NOMO-1 (cell line): ENCODE data around the gene NUDT12.

Experiments used
- DNase-seq, 2 experiments: peaks; one replicate each; lab custom pipeline; 2025; ENCODE audit not compliant: unreplicated experiment in 2 of 2; lab: John Stamatoyannopoulos, UW

NUDT12 gene

DNA sequence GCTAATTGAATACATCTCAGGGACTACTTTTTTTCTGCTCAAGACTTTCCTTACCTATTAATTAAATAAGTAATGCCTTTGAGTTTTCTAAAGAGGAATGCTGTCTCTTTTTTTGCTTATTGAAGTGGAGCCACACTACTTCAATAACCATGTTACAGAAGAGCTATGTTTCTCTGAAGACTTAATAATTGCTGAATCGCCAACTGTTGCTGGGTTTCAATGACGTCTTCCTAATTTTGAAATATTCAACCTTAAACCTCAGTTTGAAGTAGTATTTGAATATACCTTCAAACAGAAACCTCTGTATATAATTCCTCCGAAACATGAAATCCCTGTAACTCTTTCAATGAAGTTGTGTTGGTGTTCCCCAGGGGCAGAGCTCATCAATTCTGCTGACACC lies 21.0 kb downstream of the NUDT12 start:
- no peak for DNase-seq

DNA sequence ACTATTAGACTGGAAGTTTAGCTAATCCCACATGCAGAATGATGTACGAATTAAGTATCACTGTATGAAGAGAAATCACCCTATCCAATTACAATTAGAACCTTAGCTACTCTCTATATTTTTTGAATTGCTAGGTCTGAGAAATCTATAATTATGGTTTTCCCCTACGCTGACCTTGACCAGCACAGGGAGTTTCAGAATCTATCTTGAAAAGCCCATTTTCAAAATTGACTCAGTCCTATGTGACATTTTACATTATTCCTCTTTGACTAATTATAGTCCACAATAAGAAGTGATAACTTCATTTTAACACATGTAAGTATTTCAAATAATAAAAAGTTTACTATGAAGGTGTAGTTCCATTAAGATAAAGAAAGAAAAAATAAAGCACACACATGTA lies 21.5 kb downstream of the NUDT12 start:
- DNase-seq = no peak

DNA sequence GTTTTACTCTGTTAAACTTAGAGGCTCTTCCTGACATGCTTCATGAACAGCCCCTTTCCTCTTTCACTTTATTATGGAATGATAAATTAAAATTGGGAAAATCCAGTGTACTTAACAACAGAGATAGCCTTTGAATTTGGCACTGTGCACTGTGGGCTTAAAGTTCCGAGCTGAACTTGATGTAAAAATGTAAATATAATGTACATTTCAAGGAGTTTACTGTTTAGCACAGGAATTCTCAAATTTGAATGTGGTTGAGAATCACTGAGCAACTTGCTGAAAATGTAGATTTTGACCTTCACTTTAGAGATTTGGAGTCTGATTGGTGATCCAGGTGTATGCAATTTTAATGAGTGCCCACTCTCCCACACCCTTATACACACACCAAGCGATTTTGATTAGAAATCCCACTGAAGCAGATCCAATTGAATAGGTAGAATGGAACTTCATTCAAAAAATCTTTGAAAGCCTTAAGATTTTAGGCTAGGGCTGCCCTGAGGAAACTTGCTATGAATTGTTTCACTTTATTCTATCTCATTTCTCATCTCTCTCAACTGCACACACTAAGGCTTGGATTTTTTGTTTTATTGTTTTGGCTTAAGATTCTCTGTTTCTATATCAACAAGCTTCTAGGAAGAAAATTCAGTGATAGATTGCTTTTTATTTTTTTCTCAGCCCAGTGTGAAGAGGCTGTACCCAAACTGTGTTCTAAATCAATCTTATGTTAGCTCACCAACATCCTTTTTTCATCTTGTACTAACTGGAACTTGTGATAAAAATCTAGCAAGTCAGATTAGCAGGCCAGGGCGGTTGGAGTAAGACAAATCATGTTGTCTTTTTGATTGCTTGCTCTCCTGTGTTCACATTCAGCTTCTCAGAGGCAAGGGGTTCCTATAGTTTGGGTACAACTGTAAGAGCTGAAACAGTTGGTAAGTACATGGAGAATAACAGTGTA lies 22.9 kb downstream of the NUDT12 start:
- no peak for DNase-seq

DNA sequence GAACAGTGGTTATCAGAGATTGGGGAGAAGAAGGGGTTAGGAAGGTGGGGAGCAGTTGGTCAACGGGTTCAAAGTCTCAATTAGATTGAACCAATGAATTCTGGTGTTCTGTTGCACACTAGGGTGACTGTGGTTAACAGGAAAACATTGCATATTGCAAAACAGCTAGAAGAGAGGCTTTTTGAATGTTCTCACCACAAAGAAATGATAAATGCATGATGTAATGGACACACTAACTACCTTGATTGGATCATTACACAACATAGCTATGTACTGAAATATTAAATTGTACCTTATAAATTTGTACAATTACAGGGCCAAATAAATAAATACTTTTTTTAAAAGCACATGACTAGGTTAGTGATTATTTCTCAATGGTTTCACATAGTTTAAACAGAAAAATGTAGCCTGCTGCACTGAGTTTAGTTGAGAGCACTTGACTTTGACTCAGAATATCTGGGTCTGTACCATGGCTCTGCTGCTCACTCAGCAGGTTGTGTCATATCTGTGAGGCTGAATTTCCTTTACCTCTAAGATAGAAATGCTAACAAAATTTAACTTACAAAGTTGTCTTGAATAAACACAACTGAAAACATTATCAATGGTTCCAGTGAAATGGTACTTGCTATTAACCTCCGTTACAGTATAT lies 30.4 kb downstream of the NUDT12 start:
- DNase-seq = no peak

DNA sequence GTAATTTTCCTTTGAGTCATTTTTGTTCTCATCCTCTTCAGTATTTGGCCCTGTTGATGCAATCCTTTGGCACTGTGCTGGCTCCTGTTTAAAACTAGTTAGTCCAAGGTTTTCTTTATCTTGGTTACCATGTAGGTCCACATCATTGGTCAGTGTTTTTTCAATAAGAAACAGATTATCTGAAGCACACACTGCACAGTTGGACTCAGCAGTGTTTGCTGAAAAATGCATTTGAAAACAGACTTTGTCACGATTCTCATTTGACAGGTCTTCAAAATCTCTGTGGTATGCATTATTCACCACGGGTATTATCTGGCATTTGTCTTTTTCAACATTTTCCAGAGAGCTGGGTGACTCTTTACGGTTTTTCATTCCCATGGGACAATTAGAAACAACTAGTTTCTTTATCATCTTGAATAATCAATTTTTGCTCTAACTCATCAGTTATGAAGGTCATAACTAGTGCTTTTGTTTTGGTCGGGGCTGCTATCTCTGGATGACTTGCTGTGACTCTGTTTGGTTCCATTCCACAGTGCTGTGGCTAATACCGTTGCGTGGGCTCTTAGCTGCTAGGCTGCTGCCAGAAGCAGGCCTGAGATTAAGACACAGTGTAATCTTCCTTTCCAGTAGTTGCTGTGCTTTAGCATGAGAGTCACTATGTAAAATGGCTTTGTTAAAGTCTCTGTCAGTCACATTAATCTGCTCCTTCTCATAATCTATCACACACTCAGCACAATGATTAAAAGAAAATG lies 36.2 kb downstream of the NUDT12 start:
- no peak for DNase-seq

DNA sequence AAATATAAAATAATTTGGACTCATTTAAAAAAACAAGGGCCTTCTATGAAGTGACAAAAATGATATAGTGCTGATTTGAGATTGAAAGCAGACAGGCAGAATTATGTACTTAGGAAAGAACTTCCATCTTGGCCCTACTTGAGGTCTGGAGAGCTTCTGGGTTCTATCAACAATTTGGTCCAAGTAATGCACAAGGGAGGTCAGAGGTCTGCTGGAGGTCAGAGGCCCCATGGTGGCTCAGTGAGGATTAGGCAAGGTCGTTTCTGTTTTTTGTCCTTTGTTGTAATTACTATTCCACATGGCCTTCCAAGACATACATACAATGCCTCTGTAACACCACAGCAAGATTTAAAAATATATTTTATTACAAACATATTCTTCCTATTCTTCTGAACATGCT lies 37.2 kb downstream of the NUDT12 start:
- no peak for DNase-seq

DNA sequence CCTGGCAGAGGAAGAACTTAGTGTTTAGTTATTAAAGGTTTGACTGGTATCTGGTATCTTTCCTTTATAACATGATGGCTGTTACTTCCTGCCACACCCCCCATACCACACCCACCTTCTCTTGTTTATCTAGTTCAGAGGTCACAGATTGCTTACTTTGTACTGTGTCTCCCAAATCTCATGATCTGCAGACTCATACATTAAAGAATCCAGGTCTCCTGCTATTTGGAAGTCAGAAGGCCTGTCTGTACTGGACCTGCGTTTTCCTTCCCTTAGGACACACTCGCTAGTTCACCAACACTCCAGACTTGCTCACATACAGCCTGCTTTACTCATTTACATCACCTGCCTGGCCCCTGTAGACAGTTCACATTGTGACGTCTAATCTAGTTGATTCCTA lies 39.3 kb downstream of the NUDT12 start:
- DNase-seq = no peak

DNA sequence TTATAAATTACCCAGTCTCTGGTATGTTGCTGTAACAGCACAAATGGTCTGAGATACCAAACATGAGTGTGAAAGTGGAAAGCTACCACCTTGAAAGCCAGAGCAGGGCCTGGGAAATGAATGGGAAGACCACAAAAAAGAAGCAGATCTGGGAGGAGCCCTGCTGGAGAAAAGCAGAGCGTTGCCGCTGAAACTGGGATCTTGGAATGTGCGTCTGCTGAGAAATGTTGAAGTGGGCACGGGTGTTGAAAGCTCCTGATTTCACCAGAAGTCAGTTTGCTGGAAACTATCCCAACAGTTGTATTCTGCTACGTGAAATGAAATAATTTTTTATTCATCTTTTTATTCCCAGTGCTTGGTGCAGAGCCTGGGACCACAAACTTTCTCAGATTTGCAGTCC lies 40.0 kb downstream of the NUDT12 start:
- no peak for DNase-seq

DNA sequence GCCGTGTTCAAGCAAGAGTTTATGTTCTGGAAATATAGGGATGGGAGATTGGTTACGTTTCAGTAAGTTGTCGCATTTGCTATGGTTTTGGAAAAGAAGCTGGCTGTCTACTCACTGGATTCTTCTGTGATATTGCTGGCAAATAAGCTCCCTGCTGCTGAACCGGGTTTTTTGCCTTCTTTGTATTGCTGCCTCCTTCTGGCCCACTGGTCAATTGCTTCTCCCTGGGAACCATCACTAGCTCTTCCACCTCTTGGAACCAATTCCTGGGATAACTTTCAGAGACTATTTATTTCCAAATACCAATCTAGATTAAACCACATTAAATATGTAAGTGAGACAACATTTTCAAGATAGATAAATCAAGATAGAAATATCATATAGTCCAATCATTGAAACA lies 43.0 kb downstream of the NUDT12 start:
- no peak for DNase-seq

DNA sequence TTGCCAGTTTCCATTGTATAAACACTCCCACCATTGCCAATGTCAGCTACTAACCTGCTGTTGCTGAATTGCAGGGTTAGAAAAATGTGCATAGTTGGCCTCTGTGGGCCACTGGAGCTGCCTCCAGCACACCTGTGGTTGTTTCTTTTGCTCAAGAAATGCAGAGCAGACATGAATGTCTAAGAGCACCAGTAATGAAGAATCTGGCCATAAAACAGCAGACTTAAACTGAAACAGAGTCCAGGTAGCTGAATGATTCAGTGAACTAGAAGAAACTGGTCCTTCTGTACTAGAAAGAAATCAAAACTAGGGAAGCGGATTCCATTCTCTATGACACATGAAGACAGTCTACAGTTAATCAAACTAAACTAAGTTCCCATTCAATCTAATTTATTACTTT lies 48.2 kb downstream of the NUDT12 start:
- DNase-seq = no peak

DNA sequence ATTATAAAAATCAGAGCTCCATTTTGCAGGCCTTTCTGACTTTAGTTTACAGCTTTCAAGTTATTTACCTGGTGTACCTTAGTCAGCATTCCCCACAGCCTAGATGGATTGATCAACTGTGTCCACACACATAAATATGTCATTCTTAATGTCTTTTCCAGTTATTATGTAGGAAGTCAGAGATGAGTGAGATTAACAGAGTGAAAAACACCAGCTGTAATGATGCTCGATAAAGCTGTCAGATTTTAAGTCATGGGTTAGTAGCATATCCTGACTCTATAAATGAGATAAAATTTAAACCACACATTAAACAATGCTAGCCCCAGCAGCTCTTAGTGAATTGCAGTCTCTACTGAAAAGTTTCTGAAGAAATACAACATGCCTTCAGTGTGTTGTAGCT lies 48.9 kb downstream of the NUDT12 start:
- no peak for DNase-seq

DNA sequence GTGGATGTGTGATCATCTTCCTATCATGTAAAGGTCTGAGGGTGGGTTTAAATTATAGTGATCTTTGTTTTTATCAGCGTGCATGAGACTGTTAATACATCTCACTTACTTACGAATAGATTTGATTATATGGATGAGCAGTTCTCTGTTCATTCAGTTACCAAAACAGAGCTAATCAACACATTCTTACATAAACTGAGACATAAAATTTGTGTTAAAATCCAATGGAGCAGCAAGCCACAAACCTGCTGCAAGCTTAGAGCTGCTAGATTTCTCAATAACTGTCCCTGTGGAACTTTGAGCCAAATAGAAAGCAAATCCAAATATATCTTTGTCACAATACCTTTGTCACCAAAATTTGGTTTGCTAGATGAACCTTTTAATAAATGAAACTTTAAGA lies 50.1 kb downstream of the NUDT12 start:
- DNase-seq = no peak

DNA sequence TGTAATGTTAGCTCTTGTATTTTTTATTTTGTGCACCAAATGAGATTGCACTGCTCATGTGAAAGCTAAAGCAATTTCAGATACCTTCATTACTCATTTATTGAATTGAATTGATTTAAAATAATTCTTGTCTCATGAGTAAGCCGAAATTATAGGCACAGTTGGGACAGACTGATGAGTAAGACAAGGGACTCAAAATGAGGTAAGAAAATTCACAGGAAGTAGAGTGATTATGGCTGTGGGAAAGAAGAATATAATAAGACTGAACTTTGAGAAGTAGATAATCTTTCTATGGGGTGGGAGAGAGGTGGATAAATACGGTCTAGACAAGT lies 51.1 kb downstream of the NUDT12 start:
- DNase-seq = no peak

DNA sequence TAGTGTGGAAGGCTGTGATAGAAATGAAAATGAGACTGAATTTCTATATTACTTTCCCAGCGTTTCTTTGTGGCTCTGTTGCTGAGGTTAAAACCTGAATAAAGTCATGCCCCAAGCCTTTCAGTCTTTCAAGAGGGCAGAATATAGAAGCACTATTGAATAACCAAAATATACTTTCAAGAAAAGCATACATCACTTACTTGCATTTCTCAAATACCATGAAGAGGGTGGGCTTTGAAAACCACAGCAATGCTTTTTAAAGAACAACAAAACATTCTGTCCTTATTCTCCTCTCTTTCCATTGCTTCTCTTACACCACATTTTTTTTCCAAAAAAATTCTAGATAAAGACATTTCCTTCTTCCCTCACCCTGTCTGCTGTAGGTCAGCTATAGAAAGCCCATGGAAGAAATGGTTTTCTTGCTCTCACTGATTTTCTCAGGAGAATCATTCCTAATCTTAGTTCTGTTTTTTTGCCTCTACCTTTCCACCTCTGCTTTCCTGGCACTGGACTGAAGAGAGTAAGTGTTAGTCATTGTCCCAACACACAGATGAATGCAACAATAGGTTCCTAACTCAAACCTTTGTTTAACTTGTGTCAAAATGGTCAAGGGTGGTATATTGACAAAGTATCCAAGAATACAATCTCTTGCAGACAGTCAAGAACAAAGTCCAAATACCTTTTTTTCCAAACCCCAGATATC lies 51.6 kb downstream of the NUDT12 start:
- no peak for DNase-seq

DNA sequence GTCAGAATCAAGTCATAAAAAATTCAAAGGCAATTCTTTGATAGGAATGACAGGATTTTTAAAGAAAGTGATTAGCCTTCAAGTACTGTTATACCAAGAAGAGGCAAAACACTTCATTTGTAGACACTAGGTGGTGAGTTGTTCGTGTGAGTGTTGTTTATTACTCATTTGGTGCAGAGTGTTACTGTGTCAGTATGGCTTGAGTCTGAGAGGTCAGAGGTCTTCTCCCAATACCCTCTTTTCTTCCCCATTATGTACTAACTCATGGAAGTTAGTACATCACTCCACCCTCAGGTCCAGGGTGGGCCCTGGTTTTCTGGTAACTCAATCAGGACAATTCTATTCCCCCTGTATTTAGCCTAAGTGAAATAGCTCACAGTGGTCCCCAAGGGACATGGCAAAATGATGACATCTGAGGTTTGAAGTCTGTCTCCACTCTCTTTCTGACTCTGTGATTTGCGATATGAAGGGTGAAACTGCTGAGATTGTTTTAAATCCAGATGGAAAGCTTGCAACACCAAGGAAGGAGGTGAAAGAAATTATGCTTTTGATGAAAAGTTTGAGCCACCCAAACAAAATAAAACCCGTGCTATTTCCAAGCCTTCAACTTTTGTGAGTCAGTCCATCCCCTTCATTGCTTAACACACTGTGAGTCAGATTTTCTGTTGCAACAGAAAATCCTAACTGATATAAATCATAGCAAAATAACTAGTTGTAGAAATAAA lies 56.8 kb downstream of the NUDT12 start:
- DNase-seq = peak in 1 of 2 experiments; percentile 0

DNA sequence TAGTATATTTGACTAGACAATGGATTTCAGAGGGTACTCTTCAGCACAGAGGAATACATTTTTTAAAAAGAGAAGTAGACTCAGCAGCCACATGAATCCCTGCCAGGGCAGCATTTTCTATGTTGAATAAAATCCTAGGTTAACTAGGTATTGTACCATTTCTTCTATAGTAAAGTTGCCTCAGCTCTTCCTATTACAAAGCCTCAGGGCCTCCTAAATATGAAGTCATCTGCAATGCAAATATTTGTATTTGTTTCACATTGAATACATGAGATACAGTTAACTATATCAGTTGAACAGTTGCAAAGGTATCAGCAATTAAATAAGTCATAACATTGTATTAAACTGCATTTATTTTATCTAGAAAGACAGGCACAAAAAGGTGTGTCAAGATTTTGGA lies 59.5 kb downstream of the NUDT12 start:
- no peak for DNase-seq

DNA sequence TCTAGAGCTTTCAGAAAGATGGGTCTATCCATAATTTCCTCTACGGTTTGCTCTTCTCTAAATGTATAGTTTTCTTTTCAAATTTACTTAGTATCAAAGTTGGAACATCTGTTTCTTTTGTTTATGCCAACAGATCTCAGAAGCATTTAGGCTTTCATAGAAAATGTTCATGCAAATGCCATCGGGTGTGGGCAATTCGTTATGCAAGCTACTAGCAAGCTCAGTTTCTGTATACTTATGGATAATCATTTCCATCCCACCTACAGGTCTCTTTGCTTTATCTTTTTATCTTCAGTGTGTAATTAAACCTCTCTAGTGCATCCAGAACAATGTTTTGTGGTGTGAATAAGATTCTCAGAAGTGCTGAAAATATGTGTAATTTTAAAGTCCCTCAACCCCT lies 59.9 kb downstream of the NUDT12 start:
- DNase-seq = no peak
